ENCODE measurements around the gene EPAS1. TPM values are rescaled to one million over a fixed set of nuclear protein-coding genes. Genes with fewer than 3 reads are reported as not detected.
A peak's percentile ranks its signal among the peaks of the same experiment; 100 is the strongest.

Gene EPAS1
- total and polyA plus RNA-seq, 2 of the 13 experiments (the other 11 are each of a cell fraction or from before 2014, with no cell fraction given): 47.1 to 182 TPM

DNA sequence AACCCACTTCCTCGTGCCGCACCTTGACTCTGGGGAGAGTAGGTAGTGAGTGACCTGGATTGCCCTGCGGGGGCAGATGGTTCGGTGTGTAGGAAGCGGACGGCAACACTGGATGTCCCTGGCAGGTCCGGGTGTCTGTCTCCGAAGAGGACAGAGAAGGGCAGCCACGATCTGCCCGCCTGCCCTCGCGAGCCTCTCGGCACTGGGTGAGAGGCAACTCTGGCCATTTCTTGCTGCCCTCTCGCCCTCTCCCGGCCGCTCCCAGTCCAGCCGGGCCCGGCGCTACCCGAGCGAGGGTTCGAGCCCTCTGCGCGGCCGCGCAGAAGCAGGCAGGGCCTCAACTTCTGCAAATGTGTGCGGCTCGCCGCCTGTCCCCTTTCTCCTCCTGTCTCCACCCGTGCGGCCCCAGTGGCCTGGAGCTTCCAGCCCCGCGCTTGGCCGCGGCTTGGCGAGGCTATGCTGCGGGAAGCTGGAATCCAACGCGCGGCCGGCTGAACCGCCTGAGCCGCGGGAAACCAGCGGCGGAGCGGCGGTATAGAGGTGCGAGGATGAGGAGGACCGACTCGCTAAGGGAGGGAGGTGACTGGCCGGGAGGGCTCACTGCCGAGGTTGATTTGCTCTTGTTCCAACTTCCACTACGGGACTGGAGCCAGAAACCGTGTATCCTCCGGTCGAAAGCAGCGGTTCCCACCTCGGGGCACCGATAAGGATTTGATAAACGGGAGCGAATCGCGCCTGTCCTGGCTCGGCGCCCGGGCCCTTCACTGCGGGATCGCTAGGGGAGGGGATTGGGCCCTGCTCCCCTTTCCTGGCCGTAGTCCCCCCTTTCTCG, 1.5 kb downstream of the EPAS1 start (continued):
- TF ChIP-seq, protein P1, sequence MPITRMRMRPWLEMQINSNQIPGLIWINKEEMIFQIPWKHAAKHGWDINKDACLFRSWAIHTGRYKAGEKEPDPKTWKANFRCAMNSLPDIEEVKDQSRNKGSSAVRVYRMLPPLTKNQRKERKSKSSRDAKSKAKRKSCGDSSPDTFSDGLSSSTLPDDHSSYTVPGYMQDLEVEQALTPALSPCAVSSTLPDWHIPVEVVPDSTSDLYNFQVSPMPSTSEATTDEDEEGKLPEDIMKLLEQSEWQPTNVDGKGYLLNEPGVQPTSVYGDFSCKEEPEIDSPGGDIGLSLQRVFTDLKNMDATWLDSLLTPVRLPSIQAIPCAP (CRISPR knock-in tag; IDR thresholded peaks at IDR 0.05; ENCODE audit: low read depth): no peak
- TF ChIP-seq HNRNPLL (IDR thresholded peaks at IDR 0.05; ENCODE audit: low read depth, low read length, poor library complexity, severe bottlenecking): no peak
- TF ChIP-seq SRY (CRISPR knock-in tag; IDR thresholded peaks at IDR 0.05): peak; percentile 3; the same call in 1 of the 2 replicates
- TF ChIP-seq FOXM1 (CRISPR knock-in tag; IDR thresholded peaks at IDR 0.05): no peak
- peak; percentile 4 for TF ChIP-seq ZEB1 (IDR thresholded peaks at IDR 0.05; ENCODE audit: insufficient replicate concordance, low read depth)
- peak; percentile 71; the same call in 1 of the 2 replicates for TF ChIP-seq CSRNP1 (CRISPR knock-in tag; IDR thresholded peaks at IDR 0.05)
- no peak for TF ChIP-seq ZNF781 (CRISPR knock-in tag; IDR thresholded peaks at IDR 0.05; ENCODE audit: borderline replicate concordance, not compliant biosample characterization)
- TF ChIP-seq ARNT2 (CRISPR knock-in tag; IDR thresholded peaks at IDR 0.05; ENCODE audit: low read depth): peak; percentile 60; the same call in 1 of the 2 replicates
- TF ChIP-seq RBM22 (optimal IDR thresholded peaks at IDR 0.05; ENCODE audit: low read length): no peak
- TF ChIP-seq NCOA5 (CRISPR knock-in tag; IDR thresholded peaks at IDR 0.05): no peak
- no peak for TF ChIP-seq NONO (IDR thresholded peaks at IDR 0.05)
- peak; percentile 56; the same call in 1 of the 2 replicates for TF ChIP-seq NONO (CRISPR knock-in tag; conservative IDR thresholded peaks at IDR 0.05)
- TF ChIP-seq GTF3A (CRISPR knock-in tag; conservative IDR thresholded peaks at IDR 0.05): no peak
- TF ChIP-seq ZNF329 (CRISPR knock-in tag; IDR thresholded peaks at IDR 0.05; ENCODE audit: low read depth): 0 out of 2 replicates have a peak, but pooled peaks have one; percentile 17
- TF ChIP-seq SP5 (CRISPR knock-in tag; IDR thresholded peaks at IDR 0.05; ENCODE audit: borderline replicate concordance, low read depth): no peak
- TF ChIP-seq ZFP62 (CRISPR knock-in tag; IDR thresholded peaks at IDR 0.05): no peak
- no peak for TF ChIP-seq ZNF550 (CRISPR knock-in tag; IDR thresholded peaks at IDR 0.05; ENCODE audit: borderline replicate concordance)
- TF ChIP-seq ZNF644 (CRISPR knock-in tag; IDR thresholded peaks at IDR 0.05; ENCODE audit: low read depth): no peak
- no peak for TF ChIP-seq FLYWCH1 (CRISPR knock-in tag; IDR thresholded peaks at IDR 0.05)
- no peak for TF ChIP-seq HNRNPUL1 (IDR thresholded peaks at IDR 0.05; ENCODE audit: low read depth, low read length)
- no peak for TF ChIP-seq FOXP1 (IDR thresholded peaks at IDR 0.05)
- no peak for TF ChIP-seq FOXP1 (CRISPR knock-in tag; IDR thresholded peaks at IDR 0.05)
- no peak for TF ChIP-seq ZNF468 (CRISPR knock-in tag; IDR thresholded peaks at IDR 0.05)
- TF ChIP-seq PATZ1 (CRISPR knock-in tag; IDR thresholded peaks at IDR 0.05): peak; percentile 5; the same call in 1 of the 2 replicates
- TF ChIP-seq SMAD9 (CRISPR knock-in tag; IDR thresholded peaks at IDR 0.05): no peak; the same call in 1 of the 2 replicates
- no peak; the same call in 1 of the 2 replicates for TF ChIP-seq HDAC2 (CRISPR knock-in tag; IDR thresholded peaks at IDR 0.05)
- no peak for TF ChIP-seq KDM6A (CRISPR knock-in tag; IDR thresholded peaks at IDR 0.05; ENCODE audit: low read depth)
